CD4-positive, alpha-beta T cell treated with Interleukin-15 for 1 hour (primary cell): ENCODE measurements around the gene SAYSD1.

ENCODE experiments used
- DNase-seq: peaks from one replicate; pipeline ENCODE4 v3.0.0-alpha.2; 2020

The SAYSD1 gene

DNA sequence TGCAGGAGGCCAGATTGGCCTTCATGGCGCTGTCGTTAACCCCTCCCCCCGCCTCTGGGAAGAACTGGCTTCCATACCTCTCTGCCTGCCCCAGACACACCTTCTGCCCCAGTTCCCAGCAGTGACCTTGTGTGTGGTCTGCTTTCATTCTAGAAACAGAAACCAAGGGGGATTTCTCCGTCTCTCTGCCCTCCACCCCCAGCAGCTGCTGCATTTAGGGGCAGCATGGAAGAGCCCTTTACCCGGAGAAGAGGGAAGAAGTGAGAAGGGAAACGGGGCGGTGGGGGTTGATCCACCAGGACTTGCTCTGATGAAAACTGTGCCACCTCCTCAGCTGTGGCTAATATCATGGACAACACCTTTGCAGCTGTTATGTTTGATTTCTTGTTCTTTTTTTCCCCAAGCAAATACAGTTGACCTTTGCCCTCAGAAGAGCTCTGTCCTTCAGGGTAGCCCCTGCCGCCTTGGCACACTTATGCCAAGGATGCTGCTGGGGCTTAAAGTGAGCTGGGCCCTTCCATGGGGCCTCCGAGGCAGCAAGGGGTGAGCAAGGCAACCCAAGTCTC, 60.3 kb downstream of the SAYSD1 start:
- DNase-seq: no peak
